DND-41 (cell line): ENCODE results near the gene RPS15.

ENCODE experiments used
- ATAC-seq: fragments of 200-7000 bp; cut with Tn5 transposase; 3 replicates; pipeline ENCODE4 v1.9.1; 2021; ENCODE audit warnings: low read depth; ENCODE audit not compliant: insufficient read depth
- DNase-seq: peaks from one replicate; pipeline ENCODE4 v3.0.0-alpha.2; 2020
- H2AFZ ChIP-seq: 2 replicates; pipeline ENCODE4 v1.6.0; 2012; ENCODE audit warnings: low read depth, low read length
- H3K27ac ChIP-seq: 2 replicates; pipeline ENCODE4 v1.5.1; 2012; ENCODE audit warnings: low read length, inconsistent platforms
- H3K27me3 ChIP-seq: fragments of 200-600 bp; sonication (generic); 2 replicates; pipeline ENCODE4 v1.6.0; 2012; ENCODE audit warnings: low read length, mild to moderate bottlenecking, inconsistent platforms; ENCODE audit not compliant: insufficient read depth, poor library complexity
- H3K36me3 ChIP-seq: 2 replicates; pipeline ENCODE4 v1.5.1; 2012; ENCODE audit warnings: low read length, inconsistent platforms; ENCODE audit not compliant: insufficient read depth
- H3K4me1 ChIP-seq: 2 replicates; pipeline ENCODE4 v1.5.1; 2012; ENCODE audit warnings: mild to moderate bottlenecking, low read length; ENCODE audit not compliant: insufficient read depth
- H3K4me2 ChIP-seq: 2 replicates; pipeline ENCODE4 v1.6.0; 2012; ENCODE audit warnings: mild to moderate bottlenecking, moderate library complexity, low read length, inconsistent platforms; ENCODE audit not compliant: insufficient read depth
- H3K4me3 ChIP-seq, 2 experiments: fragments of 200-600 bp in 1 of 2; shearing (Covaris generic) in 1 of 2; 2 replicates each; pipeline ENCODE4 v1.5.1; 2012 to 2016; ENCODE audit warnings: inconsistent platforms in 2 of 2, low read length in 2 of 2, mild to moderate bottlenecking in 2 of 2, low read depth in 1 of 2, moderate library complexity in 1 of 2
- H3K79me2 ChIP-seq: 2 replicates; pipeline ENCODE4 v1.6.0; 2012; ENCODE audit warnings: low read length, inconsistent platforms; ENCODE audit not compliant: insufficient read depth
- H3K9ac ChIP-seq: 2 replicates; pipeline ENCODE4 v1.6.0; 2012; ENCODE audit warnings: low read depth, mild to moderate bottlenecking, inconsistent platforms, low read length, moderate library complexity
- H3K9me3 ChIP-seq: 2 replicates; pipeline ENCODE4 v1.5.1; 2012; ENCODE audit warnings: low read length, moderate library complexity, mild to moderate bottlenecking, inconsistent platforms; ENCODE audit not compliant: insufficient read depth, severe bottlenecking
- H4K20me1 ChIP-seq: 2 replicates; pipeline ENCODE4 v1.6.0; 2012; ENCODE audit warnings: low read length; ENCODE audit not compliant: insufficient read depth
- CTCF ChIP-seq: IDR thresholded peaks from 2 replicates; pipeline ENCODE4 v1.5.1; 2012; ENCODE audit warnings: borderline replicate concordance, low read length, moderate library complexity, mild to moderate bottlenecking; ENCODE audit not compliant: poor library complexity, severe bottlenecking; ENCODE audit errors: extremely low read depth
- EZH2 ChIP-seq: IDR thresholded peaks from 3 replicates; pipeline ENCODE4 v1.6.1; 2012; ENCODE audit warnings: borderline replicate concordance, low read depth, mild to moderate bottlenecking, moderate library complexity, low read length, inconsistent platforms; ENCODE audit not compliant: severe bottlenecking

Gene RPS15

GRCh38 chr19:1482361-1483130 is 44.4 kb downstream of the RPS15 start:
- Histone ChIP-seq H2AFZ (no peak overlapping the region), H4K20me1 (peaks cover 8% of the 10 kb centered on the region), H3K9ac (no peak overlapping the region), H3K27ac (no peak overlapping the region), H3K9me3 (no peaks in the 10 kb centered on the region), H3K36me3 (peaks cover under 1% of the 10 kb centered on the region; the same call in 1 of the 2 replicates), H3K4me2 (no peak overlapping the region), H3K27me3 (no peaks in the 10 kb centered on the region), H3K79me2 (peaks cover 15% of the 10 kb centered on the region), H3K4me3 (no peak overlapping the region), H3K4me1 (peaks cover 17% of the 10 kb centered on the region)
- no peak for ATAC-seq
- no peak for TF ChIP-seq EZH2
- no peak for TF ChIP-seq CTCF
- DNase-seq: no peak

GRCh38 chr19:1483131-1483978 is 45.2 kb downstream of the RPS15 start:
- Histone ChIP-seq H3K27me3 (no peaks in the 10 kb centered on the region), H3K4me1 (peaks cover 9% of the 10 kb centered on the region), H2AFZ (no peak overlapping the region), H3K4me3 (no peak overlapping the region), H3K9me3 (no peaks in the 10 kb centered on the region), H3K36me3 (no peaks in the 10 kb centered on the region; the same call in 1 of the 2 replicates), H3K4me2 (no peak overlapping the region), H3K79me2 (peaks cover 7% of the 10 kb centered on the region), H4K20me1 (peaks cover 3% of the 10 kb centered on the region; the same call in 1 of the 2 replicates), H3K9ac (no peak overlapping the region), H3K27ac (no peak overlapping the region)
- ATAC-seq: no peak
- TF ChIP-seq CTCF (no peak), EZH2 (no peak)
- no peak for DNase-seq

GRCh38 chr19:1483979-1484428 is 45.8 kb downstream of the RPS15 start:
- H3K36me3 ChIP-seq: no peaks in the 10 kb centered on the region
- ATAC-seq: no peak
- H3K27me3 ChIP-seq: no peaks in the 10 kb centered on the region
- peaks cover under 1% of the 10 kb centered on the region for H3K79me2 ChIP-seq
- H4K20me1 ChIP-seq: no peaks in the 10 kb centered on the region
- H3K27ac ChIP-seq: no peak overlapping the region
- no peaks in the 10 kb centered on the region for H3K9me3 ChIP-seq
- peaks cover 12% of the 10 kb centered on the region for H3K4me1 ChIP-seq
- no peak overlapping the region for H3K9ac ChIP-seq
- no peak for DNase-seq
- no peak overlapping the region for H3K4me2 ChIP-seq
- H2AFZ ChIP-seq: no peak overlapping the region
- H3K4me3 ChIP-seq: no peak overlapping the region
- TF ChIP-seq EZH2 (no peak), CTCF (no peak)
